Mesenteric fat pad (tissue), 1 donor: ENCODE measurements around the gene DIRAS2. TPM values are rescaled to one million over a fixed set of nuclear protein-coding genes. Genes with fewer than 3 reads are reported as not detected.

Experiments
- DNase-seq: peaks from one replicate; pipeline ENCODE4 v3.0.0-alpha.2; 2020; ENCODE audit warnings: low spot score
- total RNA-seq: library from RNA; stranded (reverse); fragmentation: NEBNext Ultra II Directional; extraction: Animal tissue kit (Norgen Biotek cat#: 25700); gene quantifications from one replicate; pipeline ENCODE4 v1.2.1, GENCODE V29; 2021
- donor health status: DM: yes; HTN: yes; CAD: no.

Gene DIRAS2
- total RNA-seq, 1 donor from 2014 or later: not detected

DNA sequence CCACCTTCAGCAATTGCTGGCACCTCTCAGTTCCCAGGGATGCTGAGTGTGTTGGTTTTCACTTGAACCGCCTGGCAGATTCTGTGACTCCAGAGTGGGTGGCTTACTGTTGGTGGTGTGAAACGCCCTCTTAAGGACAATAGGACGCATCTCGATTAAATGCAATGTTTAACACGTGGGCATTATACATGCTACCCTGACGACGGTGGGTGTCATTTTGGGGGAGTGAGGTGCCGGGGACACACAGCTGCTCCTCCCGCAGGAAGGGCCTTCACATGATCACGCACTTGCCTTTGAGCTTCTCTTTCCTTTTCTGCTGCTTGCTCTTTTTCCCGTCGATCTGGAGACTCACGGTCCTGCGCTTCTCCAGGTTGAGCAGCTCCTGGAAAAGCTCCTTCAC lies 29.7 kb downstream of the DIRAS2 start:
- no peak for DNase-seq

DNA sequence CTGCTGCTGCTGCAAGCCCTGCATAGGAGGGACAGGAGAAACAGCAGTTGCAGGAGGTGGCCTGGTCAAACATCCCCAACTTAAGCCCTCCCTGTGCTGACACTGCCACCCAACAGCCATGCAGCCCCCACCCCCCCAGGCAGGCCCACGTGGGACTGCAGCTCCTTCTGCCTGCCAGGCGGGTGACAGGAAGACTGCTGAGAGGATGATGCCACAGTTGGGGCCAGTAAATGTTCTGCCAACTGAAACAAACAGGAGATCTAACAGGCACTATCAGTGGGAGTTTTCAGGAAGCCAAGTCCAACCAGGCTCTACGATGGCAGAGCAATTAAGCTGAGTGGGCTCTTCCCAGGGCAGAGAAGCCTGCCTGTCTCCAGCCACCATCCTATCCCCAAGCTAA lies 31.1 kb downstream of the DIRAS2 start:
- no peak for DNase-seq

DNA sequence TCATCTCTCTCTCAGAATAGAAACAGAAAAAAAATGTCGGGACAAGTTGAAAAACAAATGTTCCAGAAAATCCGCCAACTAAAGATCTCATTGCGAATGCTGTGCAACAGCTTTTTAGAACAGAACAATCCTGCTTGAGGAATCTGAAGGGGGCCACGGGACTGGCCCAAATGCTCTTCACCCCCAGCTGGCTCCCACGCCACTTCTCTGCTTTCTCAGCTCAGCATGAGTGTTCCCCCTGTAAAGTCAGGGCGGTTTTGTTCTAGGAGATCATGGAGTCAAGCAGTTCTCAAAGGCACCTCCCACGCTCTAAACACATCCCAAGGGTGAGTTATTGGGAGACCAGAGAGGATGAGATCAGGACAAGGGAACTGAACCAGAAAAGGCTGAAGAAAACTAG lies 31.5 kb downstream of the DIRAS2 start:
- no peak for DNase-seq

GRCh38 chr9:90607701-90608516 lies 34.7 kb downstream of the DIRAS2 start:
- DNase-seq: no peak

DNA sequence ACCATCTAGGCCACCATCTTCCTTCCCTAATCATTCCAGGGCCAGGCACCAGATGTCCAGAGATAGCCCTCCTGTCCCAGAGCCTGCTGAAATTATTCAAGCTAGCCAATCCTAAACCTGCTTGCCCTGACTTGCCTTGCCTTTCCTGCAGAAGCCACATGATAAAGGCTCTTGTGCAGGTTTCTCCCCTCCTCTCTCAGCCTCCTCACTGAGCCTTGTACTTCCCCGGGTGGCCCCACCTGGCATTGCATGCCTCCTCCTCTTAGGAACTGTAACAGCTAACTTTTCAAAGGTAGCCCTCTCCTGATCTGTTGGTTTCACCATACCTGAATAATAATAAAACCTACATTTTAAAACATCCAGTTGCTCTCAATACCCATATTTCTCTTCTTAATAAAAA lies 42.6 kb downstream of the DIRAS2 start:
- no peak for DNase-seq

DNA sequence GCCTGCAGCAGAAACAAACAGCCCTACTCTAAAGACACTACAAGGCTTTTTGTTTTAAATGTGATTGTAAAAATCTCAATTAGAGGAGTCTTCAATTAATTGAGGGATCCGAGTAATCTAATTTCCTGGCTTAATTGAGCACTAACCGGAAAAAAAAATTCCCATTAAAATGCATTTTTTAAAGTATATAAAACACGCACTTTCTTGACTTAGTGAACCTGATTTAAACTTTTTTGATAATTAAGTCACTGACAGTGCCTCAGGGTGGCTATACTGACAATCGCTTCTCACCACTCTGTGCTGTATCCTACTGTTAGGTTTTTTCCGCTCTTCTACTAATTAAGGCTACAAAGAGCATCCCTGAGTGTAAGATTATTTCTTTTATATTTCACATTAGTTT lies 44.4 kb downstream of the DIRAS2 start:
- no peak for DNase-seq

GRCh38 chr9:90593646-90594045 lies 49.0 kb downstream of the DIRAS2 start:
- DNase-seq: no peak

GRCh38 chr9:90580576-90580975 lies 62.0 kb downstream of the DIRAS2 start:
- no peak for DNase-seq

- no peak for DNase-seq
These were observed 63.4 kb downstream of the DIRAS2 start for GRCh38 chr9:90579181-90579580.

DNA sequence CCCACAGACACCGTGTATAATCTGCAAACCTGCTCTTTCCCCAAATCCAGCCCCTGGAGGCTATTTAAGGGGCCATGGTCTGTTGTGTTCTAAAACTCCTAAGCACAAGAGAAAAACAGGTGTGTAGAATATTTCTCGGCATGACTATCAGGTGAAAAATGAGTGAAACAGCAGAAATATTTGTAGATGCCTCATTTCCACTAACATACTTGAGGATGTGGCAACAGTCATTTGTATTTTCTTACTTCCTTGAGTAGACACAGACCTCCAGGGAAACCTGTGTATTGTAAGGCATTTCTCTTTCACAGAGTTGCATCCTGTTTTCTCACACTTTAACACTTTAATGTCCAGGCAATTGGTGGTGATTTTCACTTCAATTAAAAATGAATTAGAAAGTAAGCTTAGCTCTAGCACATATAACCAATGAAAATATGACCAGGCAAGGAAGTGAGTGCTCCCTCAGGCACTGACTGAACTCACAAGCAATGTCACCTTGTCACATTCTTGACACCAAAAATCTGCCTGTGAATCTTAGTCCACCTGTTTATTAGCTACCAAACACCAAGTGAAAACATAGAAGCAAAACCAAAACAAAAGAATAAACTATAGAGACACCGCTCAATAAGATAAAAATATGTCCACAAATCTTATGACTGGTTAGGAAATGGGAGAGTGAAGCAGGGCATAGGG lies 64.4 kb downstream of the DIRAS2 start:
- DNase-seq: no peak

DNA sequence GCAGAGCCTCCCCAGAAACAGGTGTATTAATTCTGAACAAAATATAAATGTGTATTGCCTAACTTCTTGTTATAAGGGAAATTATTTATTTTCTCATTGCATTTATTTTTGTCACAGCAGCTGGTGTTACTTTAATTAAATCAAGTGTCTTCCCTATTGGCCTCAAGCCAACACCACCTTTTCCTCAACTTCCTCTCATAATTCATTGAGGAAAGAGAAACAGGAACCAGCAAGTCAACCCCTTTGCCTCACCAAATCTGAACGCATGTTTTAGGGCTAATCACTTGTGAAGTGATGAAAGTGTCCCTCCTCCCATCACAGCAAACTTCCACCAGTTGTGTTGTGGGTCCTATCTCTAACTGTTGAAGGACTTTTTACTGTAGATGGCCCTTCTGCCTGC lies 73.1 kb downstream of the DIRAS2 start:
- no peak for DNase-seq

- DNase-seq: no peak
These were observed 74.0 kb downstream of the DIRAS2 start for GRCh38 chr9:90568667-90569066.

DNA sequence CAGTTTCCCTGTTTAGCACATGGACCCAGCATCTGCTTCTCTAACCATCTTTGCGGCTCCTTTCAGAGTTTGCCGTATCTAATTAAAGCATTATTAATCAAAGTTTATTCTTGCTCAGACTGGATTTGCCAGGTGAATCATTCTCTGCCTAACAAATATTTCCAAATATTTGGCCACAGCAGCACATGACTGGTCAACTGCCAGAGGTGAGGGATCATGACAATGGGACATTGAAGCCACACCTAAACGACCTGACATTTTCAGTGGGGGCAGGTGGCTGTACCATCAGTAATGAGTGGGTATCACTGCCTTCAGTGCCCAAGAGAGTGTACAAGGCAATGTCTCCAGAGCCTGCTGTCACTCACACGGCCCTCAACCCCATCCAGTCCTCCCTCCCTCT lies 80.4 kb downstream of the DIRAS2 start:
- no peak for DNase-seq

Other genes with a start within 250 kb of the DIRAS2 start
- gene SYK, start 159.0 kb upstream of the DIRAS2 start, total RNA-seq: 26.7 TPM